ENCODE measurements around the gene AMN. TPM values are rescaled to one million over a fixed set of nuclear protein-coding genes. Genes with fewer than 3 reads are reported as not detected.

Gene AMN
- total RNA-seq, 1 experiment from 2014 or later = 70.7 TPM

DNA sequence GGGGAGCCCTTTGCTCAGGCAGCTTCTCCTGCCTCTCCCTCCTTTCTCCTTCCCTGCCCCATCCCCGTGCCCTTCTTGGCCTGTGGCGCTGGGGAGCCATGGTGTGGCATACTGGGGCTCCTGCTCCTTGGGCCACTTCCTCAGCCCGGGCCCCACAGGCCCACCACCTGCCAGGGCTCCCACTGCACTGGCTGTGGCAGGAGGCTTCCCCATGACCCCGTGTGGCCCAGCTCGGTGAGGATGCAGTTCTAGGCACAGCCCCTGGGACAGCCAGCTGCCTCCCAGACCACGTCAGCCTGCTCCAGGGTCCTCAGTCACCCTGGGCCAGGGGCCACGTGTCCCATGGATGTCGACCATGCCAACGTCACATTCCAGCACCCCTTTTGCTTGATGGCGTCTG, 13.0 kb upstream of the AMN start:
- Mint-ChIP-seq H3K4me3 (ENCODE audit: unreplicated experiment) (no peak overlapping the region), H3K27ac (ENCODE audit: unreplicated experiment) (no peak overlapping the region), H3K27me3 (ENCODE audit: insufficient read depth, unreplicated experiment) (no peaks in the 10 kb centered on the region), H3K36me3 (ENCODE audit: insufficient read depth, unreplicated experiment) (peaks cover 15% of the 10 kb centered on the region), H3K9me3 (ENCODE audit: unreplicated experiment) (no peaks in the 10 kb centered on the region), H3K4me1 (ENCODE audit: low read depth, unreplicated experiment) (no peaks in the 10 kb centered on the region)
- no peaks in the 10 kb centered on the region for H3K27me3 ChIP-seq (replicated peaks; ENCODE audit: control insufficient read depth, insufficient read depth, low read length)
- intact Hi-C loops (cut with micrococcal nuclease; ENCODE audit: unreplicated experiment) = no loop called here
- CTCF ChIA-PET = no interaction called here
- H3K36me3 ChIP-seq (ENCODE audit: control insufficient read depth, insufficient read depth, low read length) = no peaks in the 10 kb centered on the region; the same call in 1 of the 2 replicates
- BruUV-seq (replicated peaks) = no TSS peak
- POLR2A ChIA-PET = no interaction called here
- TF ChIP-seq, protein P1, sequence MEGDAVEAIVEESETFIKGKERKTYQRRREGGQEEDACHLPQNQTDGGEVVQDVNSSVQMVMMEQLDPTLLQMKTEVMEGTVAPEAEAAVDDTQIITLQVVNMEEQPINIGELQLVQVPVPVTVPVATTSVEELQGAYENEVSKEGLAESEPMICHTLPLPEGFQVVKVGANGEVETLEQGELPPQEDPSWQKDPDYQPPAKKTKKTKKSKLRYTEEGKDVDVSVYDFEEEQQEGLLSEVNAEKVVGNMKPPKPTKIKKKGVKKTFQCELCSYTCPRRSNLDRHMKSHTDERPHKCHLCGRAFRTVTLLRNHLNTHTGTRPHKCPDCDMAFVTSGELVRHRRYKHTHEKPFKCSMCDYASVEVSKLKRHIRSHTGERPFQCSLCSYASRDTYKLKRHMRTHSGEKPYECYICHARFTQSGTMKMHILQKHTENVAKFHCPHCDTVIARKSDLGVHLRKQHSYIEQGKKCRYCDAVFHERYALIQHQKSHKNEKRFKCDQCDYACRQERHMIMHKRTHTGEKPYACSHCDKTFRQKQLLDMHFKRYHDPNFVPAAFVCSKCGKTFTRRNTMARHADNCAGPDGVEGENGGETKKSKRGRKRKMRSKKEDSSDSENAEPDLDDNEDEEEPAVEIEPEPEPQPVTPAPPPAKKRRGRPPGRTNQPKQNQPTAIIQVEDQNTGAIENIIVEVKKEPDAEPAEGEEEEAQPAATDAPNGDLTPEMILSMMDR (IDR thresholded peaks at IDR 0.05; ENCODE audit: insufficient read depth in 1 of 2, low read depth in 1 of 2, low read length in 1 of 2, severe bottlenecking in 1 of 2, unreplicated experiment in 1 of 2) = no peak
- no peaks in the 10 kb centered on the region for H3K9me3 ChIP-seq
- DNase-seq = no peak
- H3K4me1 ChIP-seq = no peaks in the 10 kb centered on the region
- H3K4me3 ChIP-seq (ENCODE audit: low read depth, low read length) = no peak overlapping the region

DNA sequence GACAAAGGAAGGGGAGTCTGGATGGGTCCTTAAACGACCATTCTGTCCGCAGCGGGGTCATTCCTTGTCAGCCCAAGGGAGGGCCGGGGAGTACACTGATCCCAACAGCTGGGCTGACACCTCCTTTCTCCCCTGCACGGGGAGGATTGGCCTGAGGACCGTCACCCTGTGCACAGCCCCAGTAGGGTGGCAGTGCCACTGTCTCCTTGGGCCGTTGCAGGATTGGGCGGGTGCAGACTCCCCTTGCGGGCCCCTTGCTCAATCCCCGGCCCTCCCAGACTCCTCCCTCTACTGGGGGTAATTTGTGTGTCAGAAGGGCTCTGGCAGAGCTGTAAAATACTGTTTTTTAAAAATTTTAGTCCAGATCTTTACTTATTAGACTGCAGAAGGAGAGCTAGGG, 12.6 kb upstream of the AMN start:
- ChIA-PET POLR2A (no interaction called here), CTCF (no interaction called here)
- H3K27me3 Mint-ChIP-seq (ENCODE audit: insufficient read depth, unreplicated experiment) = no peaks in the 10 kb centered on the region
- no peaks in the 10 kb centered on the region for H3K9me3 Mint-ChIP-seq (ENCODE audit: unreplicated experiment)
- no peaks in the 10 kb centered on the region; the same call in 1 of the 2 replicates for H3K36me3 ChIP-seq (ENCODE audit: control insufficient read depth, insufficient read depth, low read length)
- no peak overlapping the region for H3K4me3 Mint-ChIP-seq (ENCODE audit: unreplicated experiment)
- no peaks in the 10 kb centered on the region for H3K4me1 ChIP-seq
- no TSS peak for BruUV-seq (replicated peaks)
- intact Hi-C loops (cut with micrococcal nuclease; ENCODE audit: unreplicated experiment) = no loop called here
- no peak for DNase-seq
- no peaks in the 10 kb centered on the region for H3K27me3 ChIP-seq (replicated peaks; ENCODE audit: control insufficient read depth, insufficient read depth, low read length)
- H3K27ac Mint-ChIP-seq (ENCODE audit: unreplicated experiment) = no peak overlapping the region
- peaks cover 15% of the 10 kb centered on the region for H3K36me3 Mint-ChIP-seq (ENCODE audit: insufficient read depth, unreplicated experiment)
- no peaks in the 10 kb centered on the region for H3K4me1 Mint-ChIP-seq (ENCODE audit: low read depth, unreplicated experiment)
- no peak overlapping the region for H3K4me3 ChIP-seq (ENCODE audit: low read depth, low read length)
- TF ChIP-seq, protein P1 (IDR thresholded peaks at IDR 0.05; ENCODE audit: insufficient read depth in 1 of 2, low read depth in 1 of 2, low read length in 1 of 2, severe bottlenecking in 1 of 2, unreplicated experiment in 1 of 2) = no peak
- no peaks in the 10 kb centered on the region for H3K9me3 ChIP-seq

DNA sequence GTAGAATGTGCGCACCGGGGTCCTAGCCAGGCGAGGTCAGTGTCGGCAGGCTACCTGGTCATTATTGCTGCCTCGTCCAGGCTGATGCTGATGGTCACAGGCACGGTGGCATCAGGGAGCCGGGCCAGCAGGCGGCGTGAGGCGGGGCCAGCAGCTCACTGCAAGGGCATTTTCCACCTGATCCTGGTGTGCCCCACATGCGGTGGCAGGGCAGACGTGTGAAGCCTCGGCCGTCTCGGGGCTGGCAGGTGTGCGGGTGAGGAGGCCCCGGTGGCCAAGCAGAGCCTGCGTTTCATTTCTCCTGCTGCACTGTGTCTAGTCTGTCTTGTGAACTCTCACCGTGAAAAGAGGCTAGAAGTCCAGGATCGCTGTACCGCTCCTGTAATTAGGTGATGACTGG, 12.0 kb upstream of the AMN start:
- TF ChIP-seq, protein P1 (IDR thresholded peaks at IDR 0.05; ENCODE audit: insufficient read depth in 1 of 2, low read depth in 1 of 2, low read length in 1 of 2, severe bottlenecking in 1 of 2, unreplicated experiment in 1 of 2) = no peak
- Mint-ChIP-seq H3K27me3 (ENCODE audit: insufficient read depth, unreplicated experiment) (no peaks in the 10 kb centered on the region), H3K4me1 (ENCODE audit: low read depth, unreplicated experiment) (no peaks in the 10 kb centered on the region), H3K4me3 (ENCODE audit: unreplicated experiment) (no peak overlapping the region), H3K27ac (ENCODE audit: unreplicated experiment) (no peak overlapping the region), H3K9me3 (ENCODE audit: unreplicated experiment) (no peaks in the 10 kb centered on the region), H3K36me3 (ENCODE audit: insufficient read depth, unreplicated experiment) (peaks cover 15% of the 10 kb centered on the region)
- no peak for DNase-seq
- CTCF ChIA-PET = no interaction called here
- no peaks in the 10 kb centered on the region for H3K27me3 ChIP-seq (replicated peaks; ENCODE audit: control insufficient read depth, insufficient read depth, low read length)
- H3K9me3 ChIP-seq = no peaks in the 10 kb centered on the region
- POLR2A ChIA-PET = no interaction called here
- intact Hi-C loops (cut with micrococcal nuclease; ENCODE audit: unreplicated experiment) = no loop called here
- no peaks in the 10 kb centered on the region for H3K4me1 ChIP-seq
- H3K36me3 ChIP-seq (ENCODE audit: control insufficient read depth, insufficient read depth, low read length) = no peaks in the 10 kb centered on the region; the same call in 1 of the 2 replicates
- H3K4me3 ChIP-seq (ENCODE audit: low read depth, low read length) = no peak overlapping the region
- BruUV-seq (replicated peaks) = no TSS peak
